ENCODE results near the gene EIF3A.
"Not testable (repeated sequence)": the region's sequence is repeated elsewhere in the genome, so short reads cannot be mapped to it uniquely, and the experiment has no call there.

The EIF3A gene

DNA sequence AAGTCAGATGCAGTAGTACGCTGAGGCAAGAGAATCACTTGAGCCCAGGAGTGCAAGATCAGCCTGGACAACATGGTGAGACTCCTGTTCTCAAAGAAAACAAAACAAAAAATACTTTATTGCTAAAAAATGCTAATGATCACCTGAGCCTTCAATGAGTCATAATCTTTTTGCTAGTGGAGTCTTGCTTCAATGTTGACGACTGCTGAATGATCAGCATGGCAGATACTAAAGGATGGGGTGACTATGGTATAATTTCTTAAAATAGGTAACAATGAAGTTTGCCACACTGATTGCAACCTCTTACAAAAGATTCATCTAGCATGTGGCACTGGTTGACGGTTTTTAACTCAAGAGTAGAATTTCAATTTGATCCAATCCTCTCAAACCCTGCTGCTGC lies 28.8 kb downstream of the EIF3A start:
- DNase-seq (ENCODE audit: low read depth, low spot score): no peak

DNA sequence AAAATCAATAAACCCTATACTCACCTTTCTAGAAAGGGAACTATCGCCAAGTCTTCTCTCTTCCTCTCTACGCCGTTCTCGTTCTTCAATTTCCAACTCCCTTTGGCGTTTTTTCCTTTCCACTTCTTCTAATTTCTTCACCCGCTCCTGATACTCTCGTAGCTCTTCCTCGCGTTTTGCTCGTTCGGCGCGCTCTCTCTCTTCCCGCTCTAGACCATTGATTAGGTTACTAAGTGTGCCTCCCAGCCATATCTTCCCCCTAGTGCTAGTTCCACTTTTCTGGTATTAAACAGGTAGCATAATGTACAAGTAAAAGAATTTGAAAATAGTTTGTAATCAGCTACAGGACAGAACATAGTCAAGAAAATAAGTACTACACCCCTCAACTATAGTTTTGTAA lies 30.8 kb downstream of the EIF3A start:
- DNase-seq (ENCODE audit: low read depth, low spot score): no peak

- no peak for DNase-seq (ENCODE audit: low read depth, low spot score)
Observed at GRCh38 chr10:119049361-119049760, 31.3 kb downstream of the EIF3A start.

GRCh38 chr10:119045561-119045960 lies 35.1 kb downstream of the EIF3A start:
- no peak for DNase-seq (ENCODE audit: low read depth, low spot score)

- DNase-seq (ENCODE audit: low read depth, low spot score): no peak
Observed at GRCh38 chr10:119042169-119042568, 38.4 kb downstream of the EIF3A start.

GRCh38 chr10:119041326-119041725 lies 39.3 kb downstream of the EIF3A start:
- DNase-seq (ENCODE audit: low read depth, low spot score): no peak

DNA sequence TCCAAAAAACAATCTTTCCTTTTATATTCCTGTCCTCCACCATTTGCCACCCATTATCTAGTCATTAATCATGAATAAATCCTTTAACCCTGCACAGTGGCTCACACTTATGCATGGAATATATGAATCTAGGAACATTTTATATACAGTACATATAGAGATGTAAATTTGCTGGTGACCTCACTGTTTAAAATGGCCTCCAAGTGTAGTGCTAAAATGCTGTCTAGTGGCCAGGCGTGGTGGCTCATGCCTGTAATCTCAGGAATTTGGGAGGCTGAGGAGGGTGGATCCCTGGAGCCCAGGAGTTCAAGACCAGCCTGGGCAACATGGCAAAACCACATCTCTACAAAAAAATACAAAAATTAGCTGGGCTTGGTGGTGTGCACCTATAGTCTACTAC lies 41.5 kb downstream of the EIF3A start:
- DNase-seq (ENCODE audit: low read depth, low spot score): no peak

DNA sequence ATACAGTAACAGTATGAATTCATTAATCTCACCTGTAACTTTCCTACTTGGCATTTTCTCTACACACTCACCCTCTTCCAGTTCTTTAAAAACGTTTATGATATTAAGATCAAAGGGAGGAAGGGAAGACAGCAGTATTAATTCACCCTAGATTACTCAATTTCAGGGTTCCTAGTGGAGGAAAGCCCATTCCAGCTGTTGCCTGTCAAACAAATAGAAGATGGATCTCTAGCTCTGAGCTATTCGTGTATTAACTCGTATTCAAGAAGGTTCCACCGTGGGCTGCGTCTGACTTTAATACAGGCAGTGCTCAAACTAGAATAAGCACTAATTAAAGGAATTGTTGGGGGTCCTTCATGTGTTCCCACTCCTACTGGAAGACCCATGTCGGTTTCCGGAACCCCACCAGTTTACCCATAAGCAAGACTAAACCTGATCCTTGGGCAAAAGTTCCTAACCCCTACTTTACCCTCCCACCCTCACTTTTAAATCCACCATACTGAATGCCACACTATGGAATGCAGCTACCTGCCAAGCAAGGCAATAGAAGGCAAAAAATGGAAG lies 49.0 kb downstream of the EIF3A start:
- DNase-seq (ENCODE audit: low read depth, low spot score): no peak

- no peak for DNase-seq (ENCODE audit: low read depth, low spot score)
Observed at GRCh38 chr10:119030421-119031250, 50.0 kb downstream of the EIF3A start.

DNA sequence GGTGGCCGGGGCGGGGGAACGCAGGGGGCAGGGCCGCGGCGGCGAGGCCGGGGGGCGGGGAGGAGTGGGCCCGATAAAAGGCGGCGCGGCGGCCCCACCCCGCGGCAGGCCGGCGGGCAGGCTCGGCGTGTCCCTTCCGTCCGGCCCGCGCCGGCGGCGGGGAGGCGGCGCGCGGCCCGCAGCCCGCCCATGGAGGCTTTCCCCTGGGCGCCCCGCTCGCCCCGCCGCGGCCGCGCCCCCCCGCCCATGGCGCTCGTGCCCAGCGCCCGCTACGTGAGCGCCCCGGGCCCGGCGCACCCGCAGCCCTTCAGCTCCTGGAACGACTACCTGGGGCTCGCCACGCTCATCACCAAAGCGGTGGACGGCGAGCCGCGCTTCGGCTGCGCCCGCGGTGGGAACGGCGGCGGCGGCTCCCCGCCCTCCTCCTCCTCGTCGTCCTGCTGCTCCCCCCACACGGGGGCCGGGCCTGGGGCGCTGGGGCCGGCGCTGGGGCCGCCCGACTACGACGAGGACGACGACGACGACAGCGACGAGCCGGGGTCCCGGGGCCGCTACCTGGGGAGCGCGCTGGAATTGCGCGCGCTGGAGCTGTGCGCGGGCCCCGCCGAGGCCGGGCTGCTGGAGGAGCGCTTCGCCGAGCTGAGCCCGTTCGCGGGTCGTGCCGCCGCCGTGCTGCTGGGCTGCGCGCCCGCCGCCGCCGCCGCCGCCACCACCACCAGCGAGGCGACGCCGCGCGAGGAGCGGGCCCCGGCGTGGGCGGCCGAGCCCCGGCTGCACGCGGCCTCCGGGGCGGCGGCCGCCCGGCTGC lies 50.8 kb downstream of the EIF3A start, which contains the start of gene NANOS1:
Gene NANOS1 (plus strand): TSS at position 102 of the 808 bp plus-strand sequence. CDS start 88 bp downstream, at position 190.
- DNase-seq (ENCODE audit: low read depth, low spot score): no peak

- peak; percentile 40 for DNase-seq (ENCODE audit: low read depth, low spot score)
Observed at GRCh38 chr10:119028900-119029612, 51.6 kb downstream of the EIF3A start.

DNA sequence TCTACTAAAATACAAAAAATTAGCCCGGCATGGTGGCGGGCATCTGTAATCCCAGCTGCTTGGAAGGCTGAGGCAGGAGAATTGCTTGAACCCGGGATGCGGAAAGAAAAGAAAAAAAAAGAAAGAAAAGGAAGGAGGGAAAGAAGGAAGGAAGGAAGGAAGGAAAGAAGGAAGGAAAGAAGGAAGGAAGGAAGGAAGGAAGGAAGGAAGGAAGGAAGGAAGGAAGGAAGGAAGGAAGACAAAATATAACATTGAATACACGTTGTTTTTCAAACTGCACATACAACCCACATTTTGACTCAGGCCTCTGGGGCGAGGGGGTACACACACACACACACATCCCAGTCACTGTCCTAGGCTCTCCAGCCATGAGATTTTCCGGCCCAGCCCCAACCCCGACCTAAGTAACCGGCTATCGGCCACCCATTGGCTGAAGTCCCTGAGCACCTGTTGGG lies 52.1 kb downstream of the EIF3A start:
- not testable (repeated sequence) for DNase-seq (ENCODE audit: low read depth, low spot score)

- no peak for DNase-seq (ENCODE audit: low read depth, low spot score)
Observed at GRCh38 chr10:119026301-119027110, 54.1 kb downstream of the EIF3A start.

DNA sequence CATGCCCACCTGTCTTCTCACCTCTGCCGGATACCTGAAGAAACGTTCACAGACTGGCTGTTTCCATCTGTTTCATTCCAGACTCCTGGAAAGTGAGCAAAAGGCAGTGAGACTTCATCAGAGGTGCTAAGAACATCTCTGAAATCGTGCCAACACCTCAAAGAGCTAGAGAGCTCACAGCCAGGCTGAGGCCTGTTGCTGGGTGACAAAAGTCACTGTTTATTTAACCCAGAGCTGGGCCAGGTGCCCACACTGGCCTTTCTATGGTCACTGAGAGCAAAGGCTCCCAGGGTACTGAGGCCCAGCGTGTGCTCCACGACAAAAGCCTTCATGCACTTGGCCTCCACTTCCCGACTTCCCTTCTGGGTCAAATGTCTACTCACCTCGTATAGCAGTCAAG lies 54.8 kb downstream of the EIF3A start:
- no peak for DNase-seq (ENCODE audit: low read depth, low spot score)

DNA sequence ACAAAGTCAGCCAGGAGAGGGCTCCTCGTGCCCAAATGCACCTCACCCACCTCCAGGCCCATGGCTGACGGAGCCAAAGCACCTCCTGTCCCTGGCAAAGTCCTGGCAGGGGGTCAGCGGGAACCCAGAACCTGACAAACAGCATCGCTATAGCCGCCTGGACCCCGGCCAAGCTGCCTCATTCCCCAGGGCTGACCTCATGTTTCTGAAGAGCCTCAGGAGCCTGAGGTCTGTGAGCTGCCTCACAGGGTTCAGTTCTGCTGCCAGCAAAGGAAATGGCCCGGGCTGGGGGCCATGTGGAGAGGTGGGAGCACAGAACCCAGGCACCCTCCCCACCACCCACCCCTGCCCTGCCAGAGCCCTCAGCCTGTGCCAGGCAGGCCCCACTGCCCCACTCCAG lies 55.3 kb downstream of the EIF3A start:
- DNase-seq (ENCODE audit: low read depth, low spot score): no peak

GRCh38 chr10:119024882-119025281 lies 55.7 kb downstream of the EIF3A start:
- DNase-seq (ENCODE audit: low read depth, low spot score): no peak

- DNase-seq (ENCODE audit: low read depth, low spot score): no peak
Observed at GRCh38 chr10:119023553-119023868, 57.1 kb downstream of the EIF3A start.

- DNase-seq (ENCODE audit: low read depth, low spot score): no peak
Observed at GRCh38 chr10:119022846-119023552, 57.6 kb downstream of the EIF3A start.

GRCh38 chr10:119020627-119020946 lies 60.0 kb downstream of the EIF3A start:
- no peak for DNase-seq (ENCODE audit: low read depth, low spot score)

GRCh38 chr10:119007211-119007574 lies 73.4 kb downstream of the EIF3A start:
- no peak for DNase-seq (ENCODE audit: low read depth, low spot score)

Data from brain pericyte (primary cell).